NCI-H128 (cell line): ENCODE measurements around the gene PLXNA4.

Source experiments
- DNase-seq: peaks from one replicate; lab custom pipeline; 2025; ENCODE audit not compliant: unreplicated experiment; lab: John Stamatoyannopoulos, UW

The PLXNA4 gene

DNA sequence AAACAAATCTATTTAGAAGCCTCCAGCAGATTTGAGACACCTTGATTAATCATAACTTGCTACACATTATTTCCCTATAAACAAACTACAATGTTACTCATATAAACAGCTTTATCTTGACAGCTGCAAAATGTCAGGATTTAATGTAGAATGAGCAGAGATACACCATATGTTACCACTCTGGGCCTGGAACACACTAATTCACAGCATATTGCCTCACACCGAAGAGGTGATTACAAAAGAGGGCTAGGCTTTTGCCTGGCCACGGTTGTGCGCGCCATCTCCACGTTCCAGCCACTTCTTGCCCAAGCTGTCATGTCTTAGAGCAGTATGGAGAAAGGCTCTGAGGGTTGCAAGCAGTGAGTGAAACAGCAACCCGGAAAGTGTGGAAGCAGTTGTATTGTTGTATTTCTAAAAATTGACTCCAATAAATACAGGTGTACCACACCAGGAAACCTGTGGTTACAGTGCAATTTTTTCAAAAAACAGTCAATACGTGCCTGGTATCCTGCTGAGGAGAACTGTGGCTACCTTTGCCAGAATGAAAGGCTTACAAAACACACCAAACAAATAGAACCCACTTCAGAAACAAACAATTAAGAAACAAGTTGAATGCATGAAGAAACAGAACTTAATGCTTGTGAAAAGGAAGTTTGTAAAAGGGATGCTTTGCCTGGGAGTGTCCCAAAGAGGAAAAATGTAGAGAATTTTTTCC lies 498.1 kb downstream of the PLXNA4 start:
- no peak for DNase-seq

DNA sequence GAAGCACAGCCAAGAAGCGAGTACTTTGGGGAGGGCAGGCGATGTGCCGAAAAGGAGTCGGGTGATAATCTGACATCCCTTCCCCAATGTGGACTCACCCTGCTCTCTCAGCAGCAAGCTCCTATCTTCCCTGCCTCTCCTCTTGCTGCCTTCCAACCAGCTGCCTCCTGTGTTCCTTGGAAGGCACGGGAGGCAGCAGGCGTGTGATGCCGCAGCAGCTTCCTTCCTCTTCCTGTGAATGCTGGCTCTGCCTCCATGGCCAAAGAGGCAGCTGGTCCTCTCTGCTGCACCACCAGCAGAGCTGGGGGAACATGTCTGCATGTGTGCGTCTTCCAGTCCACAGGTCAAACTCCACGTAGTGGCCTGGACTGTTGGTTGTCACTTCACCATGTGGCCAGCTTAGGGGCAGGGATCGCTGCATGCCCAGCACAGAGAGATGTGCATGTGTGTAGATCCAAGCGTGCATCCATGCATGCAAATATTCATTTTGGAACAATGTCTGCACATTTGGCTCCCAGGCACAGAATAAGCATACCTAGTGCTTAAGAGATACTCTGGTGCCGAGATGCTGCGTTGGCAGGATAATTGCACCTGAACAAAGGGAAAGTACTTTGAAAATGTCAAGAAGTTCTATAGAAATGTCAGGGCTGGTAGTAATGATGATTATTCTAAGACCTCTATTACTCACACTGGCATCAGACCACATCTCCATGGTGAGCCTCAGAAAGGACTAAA lies 499.8 kb downstream of the PLXNA4 start:
- no peak for DNase-seq

DNA sequence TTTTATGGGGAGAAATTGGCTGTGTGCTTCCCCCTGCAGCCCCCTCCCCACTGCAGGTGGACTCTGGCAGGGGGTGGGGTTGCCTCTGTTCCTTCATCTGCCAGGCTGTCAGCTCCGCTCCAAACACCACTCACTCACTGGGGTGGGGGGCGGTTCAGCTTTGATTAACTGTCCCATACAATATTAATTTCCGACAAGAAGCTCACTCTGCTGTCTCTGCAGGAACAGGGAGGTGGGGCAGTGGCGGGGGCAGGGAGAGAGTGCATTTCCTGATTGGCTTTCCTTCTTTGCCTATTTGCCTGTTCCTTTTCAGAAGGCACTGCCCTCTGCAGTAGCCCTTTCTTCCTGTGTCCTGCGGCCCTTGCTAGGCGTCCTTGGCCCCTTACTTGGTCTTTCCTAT lies 500.8 kb downstream of the PLXNA4 start:
- DNase-seq: no peak

DNA sequence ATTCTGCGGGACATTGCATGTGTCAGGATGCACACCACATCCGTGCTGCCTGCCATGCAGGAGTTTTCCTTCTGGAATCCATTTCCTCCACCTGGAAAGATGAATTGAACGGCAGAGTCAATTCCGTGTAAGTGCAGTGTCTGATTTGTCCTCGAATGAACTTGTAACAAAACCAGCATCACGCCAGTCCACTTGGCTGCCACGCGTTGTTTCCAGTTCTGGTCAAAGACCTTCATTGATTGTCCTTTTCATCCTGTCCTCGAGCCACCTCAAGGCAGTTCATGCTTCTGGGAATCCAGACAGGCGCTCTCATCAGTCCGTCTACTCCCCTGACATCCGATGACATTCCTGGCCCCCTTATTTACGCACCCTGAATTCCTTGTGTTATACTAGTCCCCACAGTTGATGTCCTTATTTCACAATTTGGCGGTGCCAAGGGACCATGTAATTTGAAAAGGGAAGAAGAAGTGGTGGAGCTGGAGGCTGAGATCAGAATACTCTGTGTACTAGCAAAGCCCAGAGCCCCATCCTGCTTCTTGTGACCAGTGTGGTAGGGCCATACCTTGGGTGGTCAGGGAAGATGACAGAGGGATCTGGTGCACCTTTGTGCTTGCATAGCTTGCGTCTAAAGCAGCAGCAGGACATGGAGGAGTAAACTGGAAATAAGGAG lies 502.2 kb downstream of the PLXNA4 start:
- DNase-seq: no peak
